GM18507 (cell line): ENCODE data around the gene RBM47.
"Not testable (repeated sequence)": the region's sequence is repeated elsewhere in the genome, so short reads cannot be mapped to it uniquely, and the experiment has no call there.

Source experiments
- DNase-seq: peaks from one replicate; pipeline ENCODE4 v3.0.0; 2011; ENCODE audit warnings: low read depth; ENCODE audit not compliant: insufficient read length; ENCODE audit errors: extremely low spot score
- FAIRE-seq: peaks from 2 replicates; lab custom pipeline; 2011; peaks lifted over from hg19 to GRCh38; lab: Jason Lieb, UNC

Gene RBM47

GRCh38 chr4:40427871-40428270 is 201.8 kb downstream of the RBM47 start:
- not testable (repeated sequence) for DNase-seq, FAIRE-seq

DNA sequence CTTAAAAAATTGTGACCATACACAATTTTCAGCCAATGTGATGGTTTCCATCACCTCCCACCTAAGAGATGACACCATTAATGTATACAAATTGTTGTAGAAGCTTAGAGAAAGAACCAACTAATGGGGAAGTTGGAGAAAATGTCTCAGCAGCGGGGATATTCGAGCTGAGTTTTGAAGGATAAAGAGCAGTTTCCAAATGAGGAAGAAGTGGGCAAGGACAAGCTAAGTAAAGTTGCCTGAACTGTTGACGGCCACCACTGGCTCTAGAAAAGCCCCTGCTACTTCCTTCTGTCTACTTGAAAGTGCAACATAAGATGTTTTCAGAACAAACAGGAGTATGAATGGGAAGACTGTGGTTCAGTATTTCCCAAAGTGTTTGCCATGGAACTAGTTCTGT is 202.5 kb downstream of the RBM47 start:
- no peak for DNase-seq
- FAIRE-seq, result no peak

- FAIRE-seq, result no peak
- DNase-seq, result no peak
Measured at GRCh38 chr4:40425799-40426574, 203.7 kb downstream of the RBM47 start.

DNA sequence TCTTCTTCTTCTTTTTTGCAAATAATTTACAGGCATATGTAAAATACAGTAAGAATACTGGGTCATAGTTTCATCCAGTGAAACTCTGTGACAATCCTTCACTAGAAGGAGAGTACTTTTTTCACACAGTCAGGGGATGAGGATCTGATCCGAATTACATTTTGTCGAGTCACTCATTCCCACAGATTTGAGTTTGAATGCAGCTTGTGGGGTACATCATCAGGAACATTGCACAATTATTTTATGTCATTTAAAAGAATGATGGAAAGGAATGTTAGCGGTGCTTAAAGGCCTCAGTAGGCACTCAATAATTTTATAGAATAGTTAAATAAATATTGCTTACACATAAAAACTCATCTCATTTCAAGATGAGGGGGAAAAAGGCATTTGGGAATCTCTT is 205.9 kb downstream of the RBM47 start:
- FAIRE-seq (no peak), DNase-seq (no peak)

- peak; percentile 73 for FAIRE-seq
- no peak for DNase-seq
Measured at GRCh38 chr4:40421839-40422708, 207.6 kb downstream of the RBM47 start.

DNA sequence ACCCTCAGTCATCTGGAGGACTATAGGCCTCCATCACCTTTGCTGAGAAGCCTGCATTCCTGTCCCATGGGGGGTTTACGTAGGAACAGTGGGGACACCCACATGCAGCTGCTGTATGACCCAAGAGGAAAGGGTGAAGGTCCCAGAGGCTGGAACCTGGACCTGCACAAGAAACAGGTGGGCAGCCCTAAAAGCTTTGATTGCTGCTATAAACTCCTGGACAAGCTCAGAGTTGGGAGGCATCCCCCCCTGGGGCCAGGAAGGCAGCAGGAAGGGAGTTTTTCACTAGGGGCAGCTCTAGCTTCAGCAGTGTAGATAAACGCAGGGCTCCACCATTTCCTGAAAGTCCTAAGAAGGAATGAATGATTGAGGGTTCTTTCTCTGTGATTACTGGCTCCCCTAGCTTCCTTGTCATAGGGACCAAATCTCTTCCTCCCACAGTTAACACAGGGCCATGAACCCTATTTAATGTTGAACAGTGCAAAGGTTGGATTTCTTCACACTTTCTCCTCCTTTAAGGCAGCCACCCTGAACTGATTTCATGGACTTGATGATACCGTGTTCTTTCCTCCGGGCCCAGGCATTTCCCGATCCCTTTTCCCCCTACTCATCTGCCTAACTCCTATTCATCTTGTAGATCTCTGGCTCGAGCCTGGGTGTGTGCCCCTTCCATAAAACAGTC is 210.3 kb downstream of the RBM47 start:
- no peak for FAIRE-seq
- no peak for DNase-seq

DNA sequence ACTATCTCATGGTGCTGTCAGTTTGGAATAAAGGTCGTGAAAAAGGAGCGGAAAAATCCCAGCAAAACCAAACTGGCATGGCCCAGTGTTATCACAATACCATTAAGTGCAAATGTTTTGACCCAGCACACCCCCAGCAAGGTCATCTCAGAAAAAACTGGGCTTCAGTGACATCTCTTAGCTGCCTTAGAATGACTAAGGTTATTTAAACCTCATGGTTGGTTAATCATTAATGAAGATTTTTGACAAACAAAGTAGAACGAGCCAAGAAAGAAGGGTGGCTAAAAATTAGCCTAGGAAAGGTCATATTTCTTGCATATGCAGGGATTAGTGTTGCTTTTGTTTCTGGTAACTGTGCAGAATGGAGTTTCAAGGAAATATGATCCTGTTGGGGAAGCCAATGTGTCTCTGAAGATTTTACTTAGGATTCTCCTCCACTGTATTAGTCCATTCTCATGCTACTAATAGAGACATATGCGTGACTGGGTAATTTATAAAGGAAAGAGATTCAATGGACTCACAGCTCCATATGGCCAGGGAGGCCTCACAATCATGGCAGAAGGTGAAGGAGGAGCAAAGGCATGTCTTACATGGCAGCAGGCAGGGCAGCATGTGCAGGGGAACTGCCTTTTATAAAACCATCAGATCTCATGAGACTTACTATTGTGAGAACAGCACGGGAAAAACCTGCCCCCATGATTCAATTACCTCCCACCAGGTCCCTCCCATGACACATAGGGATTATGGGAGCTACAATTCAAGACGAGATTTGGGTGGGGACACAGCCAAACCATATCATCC is 211.0 kb downstream of the RBM47 start:
- DNase-seq (no peak), FAIRE-seq (peak; percentile 15)

GRCh38 chr4:40417941-40418340 is 211.7 kb downstream of the RBM47 start:
- FAIRE-seq (no peak), DNase-seq (no peak)

GRCh38 chr4:40414673-40415072 is 215.0 kb downstream of the RBM47 start:
- DNase-seq (no peak), FAIRE-seq (no peak)

DNA sequence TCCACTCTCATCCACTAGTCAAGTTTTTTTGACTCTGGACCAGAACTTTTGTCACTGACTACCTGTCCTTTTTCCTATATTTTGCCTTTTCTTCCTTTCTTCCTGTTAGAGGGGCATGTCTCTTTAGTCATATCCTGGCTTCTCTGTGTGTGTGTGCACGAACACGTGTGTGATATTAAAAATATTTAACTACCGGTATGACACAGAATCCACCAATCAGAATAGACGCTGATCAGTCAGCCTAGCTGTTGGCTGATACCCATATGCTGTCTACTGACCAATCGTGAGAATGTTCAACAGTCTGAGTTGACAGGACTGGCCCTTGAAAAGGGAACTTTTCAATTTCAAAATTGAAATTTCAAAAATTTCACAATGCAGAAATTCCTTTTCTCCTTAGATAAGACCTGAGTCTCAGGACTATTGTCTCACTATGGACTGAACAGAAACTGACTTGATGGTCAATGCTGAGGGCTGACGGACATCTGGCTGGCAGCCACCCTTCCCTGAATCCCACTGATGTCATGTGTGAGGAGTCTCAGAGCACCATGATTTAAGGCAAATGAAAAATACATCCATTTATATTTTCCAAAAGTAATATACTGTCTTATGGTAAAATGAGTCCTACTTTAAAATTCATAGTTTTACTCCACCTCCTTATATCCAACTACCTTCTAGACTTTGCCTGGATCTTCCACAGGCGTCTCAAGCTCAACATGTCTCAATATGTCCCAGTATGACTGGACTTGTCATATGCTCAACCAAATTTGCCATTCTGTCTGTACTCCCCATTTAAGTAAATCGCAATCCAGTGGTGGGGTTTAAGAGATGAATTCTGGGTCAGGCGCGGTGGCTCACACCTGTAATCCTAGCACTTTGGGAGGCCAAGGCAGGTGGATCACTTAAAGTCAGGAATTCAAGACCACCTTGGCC is 216.5 kb downstream of the RBM47 start:
- DNase-seq, result no peak
- FAIRE-seq, result no peak

GRCh38 chr4:40412388-40412787 is 217.3 kb downstream of the RBM47 start:
- no peak for FAIRE-seq

DNA sequence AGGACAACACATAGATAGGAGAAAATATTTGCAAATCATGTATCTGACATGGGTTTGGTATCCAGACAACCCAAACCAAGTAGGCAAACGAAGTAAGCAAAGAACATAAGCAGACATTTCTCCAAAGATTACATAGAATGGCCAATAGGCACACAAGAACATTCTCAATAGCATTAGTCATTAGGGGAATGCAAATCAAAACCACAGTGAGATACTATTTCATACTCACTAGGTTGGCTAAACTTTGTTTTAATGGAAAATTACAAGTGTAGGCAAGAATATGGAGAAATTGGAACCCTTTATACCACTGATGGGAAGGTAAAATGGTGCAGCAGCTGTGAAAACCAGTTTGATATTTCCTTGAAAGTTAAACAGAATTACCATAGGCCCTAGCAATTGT is 219.8 kb downstream of the RBM47 start:
- FAIRE-seq, result no peak
- DNase-seq, result no peak

More at GRCh38 chr4:40412388-40412787, 217.3 kb downstream of the RBM47 start:
- DNase-seq, result no peak

GRCh38 chr4:40407468-40407867 is 222.2 kb downstream of the RBM47 start:
- not testable (repeated sequence) for FAIRE-seq, DNase-seq

DNA sequence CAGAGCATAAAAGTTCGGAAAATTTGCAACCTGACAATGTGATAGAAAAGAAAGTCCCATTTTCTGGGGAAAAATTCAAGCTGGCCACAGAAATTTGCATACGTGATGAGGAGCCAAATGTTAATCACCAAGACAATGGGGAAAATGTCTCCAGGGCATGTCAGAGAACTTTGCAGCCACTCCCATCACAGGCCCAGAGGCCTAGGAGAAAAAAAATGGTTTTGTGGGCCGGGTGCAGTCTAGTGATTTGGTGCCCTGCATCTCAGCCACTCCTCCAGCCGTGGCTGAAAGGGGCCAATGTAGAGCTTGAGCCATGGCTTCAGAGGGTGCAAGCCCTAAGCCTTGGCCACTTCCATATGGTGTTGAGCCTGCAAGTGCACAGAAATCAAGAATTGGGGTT is 223.3 kb downstream of the RBM47 start:
- FAIRE-seq (no peak), DNase-seq (no peak)

- no peak for DNase-seq
- no peak for FAIRE-seq
Measured at GRCh38 chr4:40405193-40405592, 224.5 kb downstream of the RBM47 start.

GRCh38 chr4:40403081-40403480 is 226.6 kb downstream of the RBM47 start:
- DNase-seq (no peak), FAIRE-seq (no peak)

GRCh38 chr4:40402556-40402955 is 227.1 kb downstream of the RBM47 start:
- DNase-seq (no peak), FAIRE-seq (no peak)

DNA sequence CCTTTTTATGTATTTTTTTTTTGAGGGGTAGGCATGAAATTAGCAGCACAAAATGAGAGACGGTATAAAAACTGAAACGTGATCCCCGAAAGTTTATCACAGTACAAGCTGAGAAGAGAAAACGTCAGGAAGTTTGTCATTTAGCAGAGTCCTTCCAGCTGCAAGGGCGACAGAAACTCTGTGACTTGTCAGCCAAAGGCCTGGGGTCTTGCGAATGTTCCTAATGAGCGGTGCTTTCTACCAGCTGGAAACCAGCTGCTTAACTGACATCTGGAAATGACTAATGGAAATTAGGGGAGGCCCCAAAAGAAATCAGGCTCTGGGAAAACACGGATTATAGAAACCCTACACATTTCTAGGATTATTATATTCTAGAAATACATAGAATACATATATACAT is 228.0 kb downstream of the RBM47 start:
- FAIRE-seq (no peak), DNase-seq (no peak)
